Activated CD4-positive, alpha-beta T cell treated with anti-CD3 and anti-CD28 coated beads, Interleukin-2, amount 50 U/mL, for 24 hours (primary cell): ENCODE results near the gene SPDYE1.

Experiments
- DNase-seq, 2 donors: peaks; one replicate each; pipeline ENCODE4 v3.0.0-alpha.2; 2020; ENCODE audit warnings: low read depth in 1 of 2, low spot score in 1 of 2

SPDYE1 gene

GRCh38 chr7:44042221-44042620, 44.5 kb downstream of the SPDYE1 start:
- no peak for DNase-seq

- no peak for DNase-seq
Observed at GRCh38 chr7:44043902-44044301, 46.2 kb downstream of the SPDYE1 start.

GRCh38 chr7:44044315-44045225, 46.9 kb downstream of the SPDYE1 start, which contains the start of gene DBNL:
Gene DBNL, plus strand, starts transcription at chr7:44044702. Its CDS starts 36 bp downstream, at chr7:44044738.
- peak; percentile 76 to 88 for DNase-seq

GRCh38 chr7:44045226-44046014, 47.7 kb downstream of the SPDYE1 start:
- DNase-seq = no peak

- DNase-seq = no peak
Observed at GRCh38 chr7:44046321-44047061, 48.8 kb downstream of the SPDYE1 start.

GRCh38 chr7:44048031-44048795, 50.5 kb downstream of the SPDYE1 start:
- DNase-seq = no peak

- no peak for DNase-seq
Observed at GRCh38 chr7:44050121-44050914, 52.6 kb downstream of the SPDYE1 start.

GRCh38 chr7:44050915-44051560, 53.3 kb downstream of the SPDYE1 start:
- DNase-seq = no peak

GRCh38 chr7:44051611-44052220, 54.0 kb downstream of the SPDYE1 start:
- DNase-seq = no peak

GRCh38 chr7:44052771-44053365, 55.2 kb downstream of the SPDYE1 start:
- no peak for DNase-seq

GRCh38 chr7:44056681-44057080, 59.0 kb downstream of the SPDYE1 start:
- no peak for DNase-seq

GRCh38 chr7:44057181-44057848, 59.6 kb downstream of the SPDYE1 start:
- DNase-seq = no peak

GRCh38 chr7:44057849-44058758, 60.4 kb downstream of the SPDYE1 start:
- DNase-seq = no peak

GRCh38 chr7:44058759-44059218, 61.1 kb downstream of the SPDYE1 start:
- no peak for DNase-seq

- no peak for DNase-seq
Observed at GRCh38 chr7:44059219-44060090, 61.8 kb downstream of the SPDYE1 start.
